K562 (cell line): Measurements from ENCODE around the gene CFAP206. TPM values are rescaled to one million over a fixed set of nuclear protein-coding genes. Genes with fewer than 3 reads are reported as not detected.

Experiments used
- CBX3 ChIP-seq, 2 experiments: IDR thresholded peaks; 1 replicate in 1 of 2; 2 replicates in 1 of 2; pipeline ENCODE4 v1.6.1; 2012; ENCODE audit warnings: inconsistent platforms in 2 of 2, low read length in 2 of 2, borderline replicate concordance in 1 of 2, control low read depth in 1 of 2
- CREBBP ChIP-seq: IDR thresholded peaks from one replicate; pipeline ENCODE4 v1.6.1; 2012; ENCODE audit warnings: low read depth, mild to moderate bottlenecking, control low read depth, inconsistent platforms, low read length
- CXXC5 ChIP-seq: fragments of 250-450 bp; sonication (Bioruptor Pico); IDR thresholded peaks from 2 replicates; pipeline ENCODE4 v1.8.0; 2022; ENCODE audit warnings: inconsistent platforms, mild to moderate bottlenecking, moderate library complexity
- ETS1 ChIP-seq: conservative IDR thresholded peaks from 2 replicates; pipeline ENCODE4 v1.6.1; 2011; ENCODE audit warnings: low read depth, mild to moderate bottlenecking, low read length; ENCODE audit not compliant: control insufficient read depth
- ETV5 ChIP-seq: sonication (generic); formaldehyde crosslinking; IDR thresholded peaks from 2 replicates; pipeline ENCODE4 v1.4.0; 2020; ENCODE audit warnings: low read depth, mild to moderate bottlenecking, missing genetic modification reagents
- HDAC1 ChIP-seq, 2 experiments: fragments of 450-650 bp; IDR thresholded peaks; 2 replicates each; pipeline ENCODE4 v1.6.1; 2016 to 2017; ENCODE audit warnings: inconsistent platforms in 1 of 2, mild to moderate bottlenecking in 1 of 2, moderate library complexity in 1 of 2
- HNRNPH1 ChIP-seq: fragments of 200-400 bp; formaldehyde crosslinking; optimal IDR thresholded peaks from 2 replicates; pipeline ENCODE3; 2017; ENCODE audit warnings: low read depth, mild to moderate bottlenecking, low read length, moderate library complexity
- IFI16 ChIP-seq: fragments of 250-450 bp; sonication (Bioruptor Pico); IDR thresholded peaks from 2 replicates; pipeline ENCODE4 v2.1.2; 2022; ENCODE audit warnings: mild to moderate bottlenecking, inconsistent platforms
- ILK ChIP-seq: fragments of 450-650 bp; IDR thresholded peaks from 2 replicates; pipeline ENCODE4 v1.6.1; 2016; ENCODE audit warnings: missing genetic modification characterization, low read depth, mild to moderate bottlenecking, missing compliant biosample characterization, moderate library complexity, borderline replicate concordance
- POLR2G ChIP-seq: fragments of 200-400 bp; formaldehyde crosslinking; IDR thresholded peaks from 2 replicates; pipeline ENCODE4 v1.6.1; 2017; ENCODE audit warnings: low read depth, mild to moderate bottlenecking, antibody characterized with exemption, low read length, moderate library complexity
- SIN3A ChIP-seq, 2 experiments: fragments of 150-350 bp in 1 of 2; IDR thresholded peaks; 2 replicates each; pipeline ENCODE4 v1.6.1; 2011 to 2016; ENCODE audit warnings: borderline replicate concordance in 2 of 2, low read depth in 2 of 2, low read length in 2 of 2, mild to moderate bottlenecking in 2 of 2, moderate library complexity in 2 of 2; ENCODE audit not compliant: control insufficient read depth in 1 of 2
- SMARCA4 ChIP-seq: fragments of 450-650 bp; IDR thresholded peaks from 2 replicates; pipeline ENCODE4 v1.6.1; 2016
- SP1 ChIP-seq: sonication (generic); formaldehyde crosslinking; IDR thresholded peaks from 2 replicates; pipeline ENCODE4 v1.8.1; 2022; ENCODE audit warnings: mild to moderate bottlenecking, missing genetic modification reagents
- ZBTB17 ChIP-seq: fragments of 450-650 bp; formaldehyde crosslinking; IDR thresholded peaks from 2 replicates; pipeline ENCODE4 v1.4.0; 2020; ENCODE audit warnings: mild to moderate bottlenecking
- ZBTB7A ChIP-seq: IDR thresholded peaks from 2 replicates; pipeline ENCODE4 v1.6.1; 2011; ENCODE audit warnings: low read depth, mild to moderate bottlenecking, low read length, moderate library complexity, borderline replicate concordance; ENCODE audit not compliant: control insufficient read depth
- ZFP36 ChIP-seq: fragments of 150-350 bp; IDR thresholded peaks from 2 replicates; pipeline ENCODE4 v1.6.1; 2018; ENCODE audit warnings: low read length, low read depth; ENCODE audit not compliant: partially characterized antibody
- ZNF124 ChIP-seq: sonication (generic); formaldehyde crosslinking; IDR thresholded peaks from 2 replicates; pipeline ENCODE4 v1.8.1; 2022; ENCODE audit warnings: missing genetic modification reagents
- ZNF175 ChIP-seq: fragments of 200-800 bp; sonication (Bioruptor generic); IDR thresholded peaks from 2 replicates; pipeline ENCODE4 v1.6.1; 2016; ENCODE audit warnings: low read depth, mild to moderate bottlenecking, missing genetic modification characterization, missing compliant biosample characterization
- ZNF197 ChIP-seq: fragments of 200-800 bp; sonication (Bioruptor generic); IDR thresholded peaks from 2 replicates; pipeline ENCODE4 v1.6.1; 2016; ENCODE audit warnings: low read depth, missing genetic modification characterization, missing compliant biosample characterization
- ZNF830 ChIP-seq: fragments of 250-450 bp; sonication (Bioruptor Pico); IDR thresholded peaks from 2 replicates; pipeline ENCODE4 v1.5.0; 2021; ENCODE audit warnings: mild to moderate bottlenecking
- polyA plus RNA-seq, 8 experiments: library from polyadenylated mRNA; depleted of rRNA in 4 of 8; stranded (reverse) in 5 of 8; unstranded in 3 of 8; fragments of >200 nt; fragmentation: Nextera tagmentation in 2 of 8; fragmentation: Illumina TruSeq in 1 of 8; extraction: Ambion mirVana in 2 of 8; extraction: Trizol in 1 of 8; gene quantifications; 2 replicates each; pipeline versions ENCODE4 v1.2.1 to v1.2.3, GENCODE V29; 2011 to 2014; ENCODE audit warnings: inconsistent platforms in 1 of 8, missing spikeins in 1 of 8
- total RNA-seq, 7 experiments: library from RNA; depleted of rRNA in 6 of 7; stranded (reverse); fragments of >200 nt in 6 of 7; fragmentation: Illumina TruSeq in 2 of 7; extraction: Trizol in 2 of 7; gene quantifications; 2 replicates each; pipeline versions ENCODE4 v1.2.1 to v1.2.3, GENCODE V29; 2011 to 2021; ENCODE audit warnings: low replicate concordance in 1 of 7
- TF ChIP-seq, protein P1 (sequence below), 2 experiments: IDR thresholded peaks; 2 replicates each; pipeline ENCODE4 v1.6.1; 2011; ENCODE audit warnings: borderline replicate concordance in 1 of 2, control low read depth in 1 of 2, low read depth in 1 of 2, low read length in 1 of 2, mild to moderate bottlenecking in 1 of 2, mixed read lengths in 1 of 2, moderate library complexity in 1 of 2; ENCODE audit not compliant: insufficient read depth in 1 of 2, insufficient read length in 1 of 2, poor library complexity in 1 of 2, severe bottlenecking in 1 of 2; ENCODE audit errors: extremely low read depth in 1 of 2
- TF ChIP-seq, protein P2 (sequence below), 2 experiments: fragments of 200-800 bp in 1 of 2; sonication (Bioruptor generic) in 1 of 2; sonication (generic) in 1 of 2; formaldehyde crosslinking in 1 of 2; IDR thresholded peaks in 1 of 2; conservative IDR thresholded peaks in 1 of 2; 2 replicates each; pipeline versions ENCODE4 v1.5.0 to v1.6.1; 2016 to 2020; ENCODE audit warnings: missing compliant biosample characterization in 1 of 2, missing genetic modification characterization in 1 of 2, missing genetic modification reagents in 1 of 2

The CFAP206 gene
- total and polyA plus RNA-seq, 9 of the 15 experiments (the other 6 are each of a cell fraction or from before 2014, with no cell fraction given), result 0.06 to 0.33 (median 0.18) TPM; not detected in 2

DNA sequence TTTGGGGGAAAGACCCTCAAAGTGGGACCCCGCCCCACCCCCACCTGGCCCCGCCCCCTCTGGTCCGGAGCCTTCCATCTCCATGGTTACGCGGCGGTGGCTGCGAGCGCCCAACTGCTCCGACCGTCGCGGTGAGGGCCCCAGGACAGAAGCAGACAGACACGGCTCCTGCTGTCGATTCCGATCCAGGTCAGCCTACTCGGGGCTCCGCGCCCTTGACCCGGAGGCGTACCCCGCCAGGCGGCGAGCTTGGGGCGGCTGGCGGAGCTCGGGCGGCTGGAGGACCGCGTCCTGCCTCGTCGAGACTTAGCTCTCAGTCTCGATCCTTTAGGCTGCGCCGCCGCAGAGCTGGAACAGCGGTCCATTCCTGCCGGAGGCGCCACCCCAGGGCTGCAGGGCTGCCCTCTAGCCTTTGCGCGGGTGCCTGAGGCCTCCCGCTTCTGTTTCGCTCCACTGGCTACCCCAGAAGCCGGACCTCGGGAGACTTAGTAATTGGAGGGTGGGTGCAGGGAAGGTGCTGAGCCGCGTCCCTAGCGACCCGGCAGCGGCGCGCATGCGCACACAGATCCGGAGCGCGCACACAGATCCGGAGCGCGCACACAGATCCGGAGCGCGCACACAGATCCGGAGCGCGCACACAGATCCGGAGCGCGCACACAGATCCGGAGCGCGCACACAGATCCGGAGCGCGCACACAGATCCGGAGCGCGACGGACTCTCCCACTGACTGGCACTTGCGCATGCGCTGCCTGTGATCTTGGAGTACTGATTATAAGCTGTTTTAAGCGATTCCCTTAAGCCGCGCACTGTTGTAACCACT, at the start of gene CFAP206 (continued):
- TF ChIP-seq, protein P1, sequence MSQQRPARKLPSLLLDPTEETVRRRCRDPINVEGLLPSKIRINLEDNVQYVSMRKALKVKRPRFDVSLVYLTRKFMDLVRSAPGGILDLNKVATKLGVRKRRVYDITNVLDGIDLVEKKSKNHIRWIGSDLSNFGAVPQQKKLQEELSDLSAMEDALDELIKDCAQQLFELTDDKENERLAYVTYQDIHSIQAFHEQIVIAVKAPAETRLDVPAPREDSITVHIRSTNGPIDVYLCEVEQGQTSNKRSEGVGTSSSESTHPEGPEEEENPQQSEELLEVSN (IDR thresholded peaks at IDR 0.05; ENCODE audit: borderline replicate concordance in 1 of 2, extremely low read depth in 1 of 2, insufficient read depth in 1 of 2, insufficient read length in 1 of 2, low read depth in 1 of 2, low read length in 1 of 2, poor library complexity in 1 of 2, severe bottlenecking in 1 of 2), result peak in 1 of 2 experiments; percentile 21
- TF ChIP-seq HDAC1 (IDR thresholded peaks at IDR 0.05) (peak in 1 of 2 experiments; percentile 91; a peak in 2 of 4 replicates), CREBBP (no peak), ZNF175 (CRISPR knock-in tag) (peak; percentile 84; the same call in 1 of the 2 replicates), ZNF830 (CRISPR knock-in tag) (0 out of 2 replicates have a peak, but pooled peaks have one; percentile 59), ETV5 (CRISPR knock-in tag) (peak; percentile 72), ZNF197 (CRISPR knock-in tag) (peak; percentile 91; the same call in 1 of the 2 replicates), ZFP36 (peak; percentile 59), HNRNPH1 (no peak), SP1 (CRISPR knock-in tag) (0 out of 2 replicates have a peak, but pooled peaks have one; percentile 44), ETS1 (peak; percentile 84; the same call in 1 of the 2 replicates), POLR2G (peak; percentile 69), CXXC5 (CRISPR knock-in tag) (peak; percentile 70), CBX3 (IDR thresholded peaks at IDR 0.05; ENCODE audit: borderline replicate concordance in 1 of 2, low read length in 2 of 2) (0 out of 3 replicates have a peak, but pooled peaks of 1 of the 2 experiments have one; percentile 12), ILK (tag) (no peak), SMARCA4 (no peak), ZBTB17 (CRISPR knock-in tag) (peak; percentile 87), ZBTB7A (0 out of 2 replicates have a peak, but pooled peaks have one; percentile 3), ZNF124 (CRISPR knock-in tag) (no peak), IFI16 (CRISPR knock-in tag) (no peak), SIN3A (IDR thresholded peaks at IDR 0.05; ENCODE audit: borderline replicate concordance in 2 of 2, control insufficient read depth in 1 of 2, low read depth in 2 of 2, low read length in 2 of 2) (peak; percentile 62 to 63; a peak in 2 of 4 replicates)
- TF ChIP-seq, protein P2, sequence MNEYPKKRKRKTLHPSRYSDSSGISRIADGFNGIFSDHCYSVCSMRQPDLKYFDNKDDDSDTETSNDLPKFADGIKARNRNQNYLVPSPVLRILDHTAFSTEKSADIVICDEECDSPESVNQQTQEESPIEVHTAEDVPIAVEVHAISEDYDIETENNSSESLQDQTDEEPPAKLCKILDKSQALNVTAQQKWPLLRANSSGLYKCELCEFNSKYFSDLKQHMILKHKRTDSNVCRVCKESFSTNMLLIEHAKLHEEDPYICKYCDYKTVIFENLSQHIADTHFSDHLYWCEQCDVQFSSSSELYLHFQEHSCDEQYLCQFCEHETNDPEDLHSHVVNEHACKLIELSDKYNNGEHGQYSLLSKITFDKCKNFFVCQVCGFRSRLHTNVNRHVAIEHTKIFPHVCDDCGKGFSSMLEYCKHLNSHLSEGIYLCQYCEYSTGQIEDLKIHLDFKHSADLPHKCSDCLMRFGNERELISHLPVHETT (CRISPR knock-in tag; conservative IDR thresholded peaks at IDR 0.05 in 1 of 2, IDR thresholded peaks at IDR 0.05 in 1 of 2), result peak in 1 of 2 experiments; percentile 61; a peak in 1 of 4 replicates
